HG03354 (cell line): ENCODE results near the gene GREB1.

ENCODE experiments used
- ATAC-seq: cut with Tn5 transposase; IDR thresholded peaks from one replicate; pipeline ENCODE4 v1.9.1; 2021; ENCODE audit warnings: mild to moderate bottlenecking; ENCODE audit not compliant: unreplicated experiment, poor library complexity, severe bottlenecking

GREB1 gene

DNA sequence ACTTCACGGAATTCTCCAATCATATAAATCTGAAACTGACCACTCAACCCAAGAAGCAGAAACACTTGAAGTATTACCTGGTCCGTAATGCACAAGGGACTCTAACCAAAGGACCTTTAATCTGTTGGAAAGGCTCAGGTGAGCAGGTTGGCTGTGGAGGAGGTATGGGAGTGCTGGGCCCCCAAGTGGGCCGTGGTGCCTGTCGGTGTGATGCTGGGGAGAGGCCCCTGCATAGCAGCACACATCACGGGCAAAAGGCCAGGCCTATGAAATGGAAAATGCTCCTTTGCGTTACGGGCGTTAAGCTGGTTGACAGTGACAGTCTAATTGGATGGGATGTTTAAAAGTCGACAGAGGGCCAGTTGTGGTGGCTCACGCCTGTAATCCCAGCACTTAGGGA, 42.6 kb downstream of the GREB1 start:
- no peak for ATAC-seq

DNA sequence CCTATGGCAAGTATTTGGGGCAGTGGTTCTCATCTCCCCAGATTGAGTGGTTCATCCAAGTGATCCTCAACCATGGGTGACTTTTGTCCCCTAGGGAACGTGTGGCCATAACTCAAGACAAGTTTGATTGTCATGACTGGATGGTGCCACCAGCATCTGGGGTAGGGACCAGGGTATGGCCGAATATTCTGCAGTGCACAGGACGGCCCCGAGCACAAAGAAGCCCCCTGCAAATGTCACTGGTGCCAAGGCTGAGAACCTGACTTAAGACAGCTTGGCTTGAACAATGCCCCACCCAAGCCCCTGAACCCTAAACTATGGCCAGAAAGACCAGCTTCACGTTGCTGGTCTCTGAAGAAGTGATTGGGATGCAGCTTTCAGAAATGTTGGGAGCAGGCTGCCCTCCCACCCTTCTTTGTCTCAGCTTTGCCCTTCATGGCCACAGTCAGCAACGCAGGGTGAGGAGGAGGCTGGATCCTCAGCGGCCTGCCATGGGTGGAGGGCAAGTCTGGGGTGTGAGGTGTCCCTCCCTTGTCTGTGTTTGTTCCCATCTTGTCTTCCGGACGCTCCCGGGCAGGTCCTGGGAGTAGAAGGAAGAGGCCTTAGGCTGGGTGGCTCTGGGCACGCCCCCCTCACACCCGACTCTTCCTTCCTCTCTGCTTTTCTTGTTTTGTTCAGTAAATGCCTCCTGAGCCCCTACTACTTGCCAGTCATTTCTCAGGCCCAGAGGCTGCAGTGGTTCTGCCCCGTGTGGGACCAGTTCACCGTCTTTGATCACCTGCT, 43.4 kb downstream of the GREB1 start:
- ATAC-seq, result no peak

DNA sequence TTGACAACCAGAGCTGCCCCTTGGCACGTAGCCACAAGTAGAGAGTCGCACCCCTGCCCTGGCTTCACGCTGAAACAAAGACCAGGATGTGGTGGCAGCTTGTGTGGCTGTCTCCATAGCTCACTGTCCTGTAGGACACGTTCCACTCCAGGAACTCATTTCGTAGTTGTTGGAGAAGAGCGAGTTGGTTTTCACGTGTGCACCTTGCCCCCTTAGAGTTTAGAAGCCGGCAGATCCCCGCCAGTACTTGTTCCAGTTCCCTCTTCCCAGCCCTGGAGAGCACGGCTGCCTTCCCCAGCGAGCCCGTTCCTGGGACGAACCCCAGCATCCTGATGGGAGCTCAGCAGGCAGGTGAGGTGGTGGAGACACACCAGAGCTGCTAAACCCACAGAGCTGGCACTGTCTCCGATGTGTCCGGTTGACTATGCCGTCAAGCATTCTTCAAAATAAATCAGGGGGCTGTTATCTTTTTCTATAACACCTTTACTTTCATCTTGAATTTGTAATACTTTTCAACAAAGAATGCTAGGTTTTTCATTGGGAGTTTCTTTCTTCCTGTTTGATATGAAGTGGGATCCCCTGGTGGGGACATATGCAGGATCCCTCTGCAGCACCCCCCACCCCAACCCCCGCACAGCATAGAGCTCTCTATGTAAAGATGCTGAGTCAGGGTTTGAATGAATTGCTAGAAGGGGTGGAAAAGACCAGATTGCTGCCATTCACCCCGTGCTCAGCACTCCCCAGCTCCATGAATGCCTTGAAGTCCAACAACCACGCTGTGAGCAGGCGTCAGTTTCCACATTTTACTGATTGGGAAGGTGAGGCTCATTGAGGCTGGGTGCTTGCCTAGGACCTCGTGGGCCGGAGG, 44.5 kb downstream of the GREB1 start:
- no peak for ATAC-seq

DNA sequence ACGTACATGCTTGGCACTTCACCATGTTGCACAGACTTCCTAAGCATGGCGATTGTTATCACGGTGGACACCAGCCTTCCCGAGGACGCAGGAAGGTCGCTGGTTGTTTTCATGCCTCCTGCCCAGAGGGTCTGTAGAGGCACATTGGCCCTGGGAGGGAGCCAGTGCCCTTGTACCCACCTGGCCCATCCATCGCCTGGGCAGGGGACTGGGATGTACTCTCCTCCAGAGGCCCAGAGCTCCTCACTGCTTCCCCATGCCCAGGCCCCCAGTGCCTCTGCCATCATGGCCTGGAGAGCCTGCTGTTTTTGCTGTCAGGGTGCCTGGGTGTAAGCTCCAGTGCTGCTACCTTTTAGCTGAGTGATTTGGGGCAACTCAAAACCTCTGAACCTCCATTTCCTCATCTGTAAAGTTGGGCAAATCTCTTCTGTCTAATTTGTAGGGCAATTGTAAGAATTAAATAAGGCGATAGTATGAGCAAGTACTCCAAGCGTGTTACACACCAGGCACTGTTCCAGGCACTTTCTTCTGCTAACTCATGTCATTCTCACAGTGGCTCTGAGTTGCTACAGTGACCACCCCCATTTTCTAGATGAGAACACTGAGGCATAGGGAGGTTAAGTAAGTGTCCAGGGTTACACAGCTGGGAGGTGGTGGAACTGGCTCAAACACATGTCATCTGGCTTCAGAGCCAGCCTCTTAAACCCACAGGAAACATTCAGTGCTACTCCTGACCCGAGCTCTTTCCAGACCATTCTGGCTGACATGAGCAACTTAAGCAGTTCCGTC, 45.3 kb downstream of the GREB1 start:
- ATAC-seq, result no peak

DNA sequence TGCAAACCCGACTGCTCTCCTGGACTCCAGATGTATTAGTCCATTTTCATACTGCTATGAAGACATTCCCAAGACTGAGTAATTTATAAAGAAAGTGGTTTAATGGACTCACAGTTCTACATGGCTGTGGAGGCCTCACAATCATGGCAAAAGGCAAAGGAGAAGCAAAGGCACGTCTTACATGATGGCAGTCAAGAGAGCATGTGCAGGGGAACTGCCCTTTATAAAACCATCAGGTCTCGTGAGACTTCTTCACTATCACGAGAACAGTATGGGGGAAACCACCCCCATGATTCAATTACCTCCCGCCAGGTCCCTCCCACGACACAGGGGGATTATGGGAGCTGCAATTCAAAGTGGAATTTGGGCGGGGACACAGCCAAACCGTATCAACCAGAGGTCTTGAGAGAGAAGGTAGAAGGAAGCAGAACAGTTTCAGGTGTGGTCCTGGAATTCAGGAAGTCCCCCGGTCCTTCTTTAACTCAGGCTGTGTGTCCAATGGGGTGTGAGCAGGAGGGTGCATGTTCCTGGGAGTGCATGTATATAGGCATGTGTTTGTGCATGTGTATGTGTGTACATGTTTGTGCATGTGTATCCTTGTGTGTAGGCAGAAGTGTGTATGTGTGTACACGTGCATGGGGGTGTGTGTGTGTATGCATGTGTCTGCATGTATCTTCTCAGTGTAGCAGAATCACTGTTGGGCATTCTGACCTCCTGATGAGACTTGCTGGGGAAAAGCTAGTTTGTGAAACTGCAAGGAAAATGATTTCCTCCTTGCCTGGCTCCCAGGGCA, 46.2 kb downstream of the GREB1 start:
- ATAC-seq, result no peak

DNA sequence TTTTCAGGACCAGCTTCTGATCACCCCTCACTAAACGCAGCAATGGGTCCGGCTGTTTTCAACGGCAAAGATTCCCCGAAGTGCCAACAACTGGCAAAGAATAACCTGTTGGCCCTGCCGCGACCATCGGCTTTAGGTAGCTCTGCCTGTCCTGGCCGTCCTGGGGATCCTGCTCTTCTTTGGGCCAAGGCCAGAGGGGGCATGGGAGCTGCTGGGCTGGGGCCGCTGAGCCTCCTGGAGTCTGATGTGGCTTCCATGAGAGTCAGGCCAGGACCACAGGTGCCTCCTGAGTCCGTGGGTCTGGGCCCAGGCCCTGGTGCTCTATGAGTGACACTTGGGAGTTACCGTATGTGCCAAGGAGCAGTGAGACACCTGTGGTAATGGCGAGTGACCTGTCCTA, 46.9 kb downstream of the GREB1 start:
- ATAC-seq, result no peak

DNA sequence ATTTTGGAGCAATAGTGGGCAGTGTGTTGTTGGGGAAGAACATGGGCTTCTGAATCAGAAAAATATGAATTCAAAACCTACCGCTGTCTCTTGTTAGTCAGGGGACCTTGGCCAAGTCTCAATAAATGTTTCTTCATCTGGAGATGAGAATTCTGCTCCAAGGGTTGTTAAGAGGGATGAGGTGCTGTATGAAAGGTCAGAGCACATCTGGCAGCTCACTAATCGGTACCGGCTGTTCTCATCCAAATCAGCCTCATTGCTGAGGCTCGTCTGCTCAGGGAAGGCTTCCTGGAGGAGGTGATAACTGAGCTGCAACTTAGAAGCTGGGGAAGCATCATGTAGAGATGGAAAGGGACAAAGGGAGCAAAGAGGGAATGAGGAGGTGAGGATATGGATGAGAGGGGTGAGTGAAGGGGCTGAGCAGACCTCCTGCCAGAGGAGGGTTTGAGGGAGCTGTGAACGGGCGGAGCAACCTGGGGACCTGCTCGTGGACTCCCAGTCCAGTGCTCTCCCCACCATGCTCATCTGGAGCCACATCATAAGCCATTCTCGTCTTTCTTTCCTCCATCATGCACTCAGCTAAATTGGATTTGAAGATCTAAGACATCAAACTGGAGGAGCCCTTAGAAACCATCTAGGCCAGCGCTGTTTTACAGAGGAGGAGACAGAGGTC, 47.4 kb downstream of the GREB1 start:
- ATAC-seq, result no peak

DNA sequence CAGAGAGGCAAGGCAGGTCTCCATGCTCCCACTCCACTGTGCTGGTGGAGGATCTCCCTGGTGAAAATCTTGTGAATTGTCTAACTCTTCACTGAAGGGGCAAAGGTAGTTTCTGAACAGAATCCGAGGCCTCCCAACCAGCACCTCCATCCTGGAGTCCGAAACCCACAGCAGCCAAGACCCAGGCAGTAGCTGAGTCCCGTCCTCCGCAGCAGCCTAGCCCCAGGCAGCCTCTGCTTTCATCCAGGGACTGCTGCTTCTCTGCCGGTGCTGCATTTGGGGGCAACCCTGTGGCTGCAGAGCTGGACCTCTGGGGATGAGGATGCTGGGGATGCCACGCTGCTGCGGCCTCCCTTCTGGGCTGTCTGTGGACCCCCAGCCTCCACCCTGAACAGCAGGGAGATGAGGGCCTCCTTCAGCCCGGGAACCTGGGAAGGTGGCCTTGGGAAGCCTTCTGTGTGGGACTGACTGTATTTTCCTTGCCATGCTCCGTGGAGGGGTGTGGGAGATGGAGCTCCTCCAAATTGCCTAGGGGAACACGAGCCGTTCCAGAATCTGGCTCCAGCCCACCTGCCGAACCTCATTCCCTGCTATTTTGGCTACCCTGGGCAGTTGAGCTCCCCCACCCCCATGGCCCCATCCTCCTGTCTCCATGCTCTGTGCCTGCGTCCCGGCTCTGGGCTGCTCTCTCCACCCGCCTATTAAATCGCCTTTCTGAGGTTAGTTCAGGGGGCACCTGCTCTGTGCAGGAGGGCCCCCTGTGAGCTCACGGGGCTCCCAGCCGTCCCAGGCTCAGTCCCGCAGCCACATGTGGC, 48.2 kb downstream of the GREB1 start:
- ATAC-seq, result no peak

DNA sequence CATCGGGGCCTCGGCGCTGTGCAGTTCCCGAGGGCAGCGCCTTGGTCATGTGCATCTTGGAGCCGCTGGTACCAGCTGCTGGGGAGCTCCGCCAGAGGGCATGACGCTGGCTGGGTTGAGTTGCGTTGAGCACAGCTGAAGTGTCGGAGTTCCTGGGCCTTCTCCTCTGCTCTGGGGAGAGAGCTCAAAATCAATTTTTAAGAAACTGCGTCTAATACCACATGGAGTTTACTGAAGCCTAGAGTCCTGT, 48.7 kb downstream of the GREB1 start:
- ATAC-seq, result no peak

DNA sequence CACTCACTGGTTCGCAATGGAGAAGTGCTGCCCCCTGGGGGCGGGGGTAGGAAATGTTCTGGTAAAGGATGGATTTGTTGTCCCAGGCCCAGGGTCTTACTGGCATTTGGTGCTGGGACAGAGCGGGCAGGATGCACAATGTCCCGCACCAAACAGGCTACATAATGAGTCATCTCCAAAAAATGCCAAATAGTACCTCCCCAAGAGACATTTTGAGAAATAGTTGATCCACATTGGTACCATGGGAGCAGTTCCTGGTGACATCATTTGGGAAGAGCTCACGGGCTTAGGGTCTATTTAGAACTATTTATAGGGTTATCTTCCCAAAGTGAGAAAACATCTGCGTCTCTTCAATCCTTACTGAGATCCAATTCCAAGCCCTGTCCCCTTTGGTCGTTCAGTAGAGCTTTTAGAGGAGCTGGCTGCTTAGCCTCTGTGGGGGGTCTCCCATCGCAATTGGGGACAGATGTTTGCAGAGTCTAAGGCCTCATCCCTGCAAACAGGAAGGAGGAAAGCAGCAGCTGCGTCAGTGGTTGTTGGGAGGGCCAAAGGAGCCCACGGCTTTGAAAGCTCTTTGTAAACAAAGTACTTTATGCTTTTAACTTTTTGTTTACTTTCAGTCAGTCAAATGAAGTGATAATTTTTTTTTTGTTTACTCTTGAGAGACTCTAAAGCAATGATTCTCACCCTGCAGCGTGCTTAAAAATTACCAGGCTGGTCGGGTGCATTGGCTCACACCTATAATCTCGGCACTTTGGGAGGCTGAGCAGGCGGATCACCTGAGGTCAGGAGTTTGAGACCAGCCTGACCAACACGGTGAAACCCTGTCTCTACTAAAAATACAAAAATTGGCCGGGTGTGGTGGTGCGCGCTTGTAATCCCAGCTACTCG, 49.3 kb downstream of the GREB1 start:
- peak; percentile 55 for ATAC-seq

DNA sequence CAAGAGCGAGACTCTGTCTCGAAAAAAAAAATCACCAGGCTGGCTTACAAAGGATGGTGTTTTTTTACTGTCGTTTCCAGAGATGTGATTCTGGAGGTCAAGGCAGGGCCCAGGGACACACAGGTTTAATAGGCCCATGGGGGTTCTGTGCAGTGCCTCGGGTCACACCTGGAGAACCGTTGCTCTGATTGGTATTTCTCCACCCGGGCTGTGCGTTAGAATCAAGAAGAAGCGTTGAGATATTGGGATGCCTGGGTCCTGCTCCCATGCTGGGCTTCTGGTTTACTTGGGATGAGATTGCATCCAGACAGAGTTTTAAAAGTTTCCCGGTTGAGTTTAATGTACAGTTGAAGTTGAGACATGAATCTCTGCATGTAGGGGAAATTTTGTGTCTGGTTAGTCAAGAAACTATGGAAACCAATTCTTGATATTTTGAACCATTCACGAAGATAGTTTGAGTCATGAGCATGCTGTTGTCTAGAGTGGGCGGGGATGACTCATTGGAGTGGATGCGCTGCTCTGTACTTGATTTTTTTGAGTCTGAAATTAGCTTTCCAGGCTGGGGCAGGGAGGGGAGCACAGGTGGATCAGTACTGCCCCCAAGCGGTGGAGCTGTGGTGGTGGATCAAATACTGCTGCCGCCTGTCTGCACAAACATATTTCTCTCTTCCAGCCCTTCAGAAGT, 50.1 kb downstream of the GREB1 start:
- ATAC-seq, result peak; percentile 87

DNA sequence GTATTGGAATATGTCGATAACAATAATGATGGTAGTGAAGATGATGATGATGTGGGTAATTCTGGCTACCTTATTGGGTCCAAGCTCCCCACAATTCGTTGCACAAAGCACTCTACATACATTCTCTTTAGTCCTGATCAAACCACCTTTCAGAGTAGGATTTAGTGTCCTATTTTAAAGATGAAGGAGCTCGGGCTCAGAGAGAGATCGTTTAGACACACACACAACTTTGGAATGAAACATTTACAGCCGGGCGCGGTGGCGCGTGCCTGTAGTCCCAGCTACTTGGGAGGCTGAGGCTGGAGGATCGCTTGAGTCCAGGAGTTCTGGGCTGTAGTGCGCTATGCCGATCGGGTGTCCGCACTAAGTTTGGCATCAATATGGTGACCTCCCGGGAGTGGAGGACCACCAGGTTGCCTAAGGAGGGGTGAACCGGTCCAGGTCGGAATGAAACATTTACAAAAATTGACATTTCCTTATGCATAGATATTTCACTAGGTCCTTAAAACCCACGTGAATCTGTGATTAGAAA, 50.7 kb downstream of the GREB1 start:
- ATAC-seq, result no peak

DNA sequence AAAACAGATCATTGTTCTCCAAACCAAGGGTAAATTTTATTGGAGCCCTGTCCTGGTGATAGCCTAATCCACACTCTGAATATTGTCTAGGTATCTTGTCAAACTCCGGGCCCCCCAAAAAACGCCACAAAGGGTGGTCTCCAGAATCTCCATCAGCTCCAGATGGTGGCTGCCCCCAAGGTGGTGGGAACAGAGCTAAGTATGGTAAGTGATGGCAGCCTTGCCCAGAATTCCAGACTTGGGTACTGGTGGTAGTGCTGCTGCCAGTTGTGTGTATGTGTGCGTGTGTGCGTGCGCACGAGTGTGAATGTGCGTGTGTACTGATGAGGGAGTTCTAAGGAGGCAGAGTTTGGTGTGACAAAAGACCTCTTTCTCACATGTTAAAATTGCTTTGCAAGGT, 51.2 kb downstream of the GREB1 start:
- ATAC-seq, result no peak

DNA sequence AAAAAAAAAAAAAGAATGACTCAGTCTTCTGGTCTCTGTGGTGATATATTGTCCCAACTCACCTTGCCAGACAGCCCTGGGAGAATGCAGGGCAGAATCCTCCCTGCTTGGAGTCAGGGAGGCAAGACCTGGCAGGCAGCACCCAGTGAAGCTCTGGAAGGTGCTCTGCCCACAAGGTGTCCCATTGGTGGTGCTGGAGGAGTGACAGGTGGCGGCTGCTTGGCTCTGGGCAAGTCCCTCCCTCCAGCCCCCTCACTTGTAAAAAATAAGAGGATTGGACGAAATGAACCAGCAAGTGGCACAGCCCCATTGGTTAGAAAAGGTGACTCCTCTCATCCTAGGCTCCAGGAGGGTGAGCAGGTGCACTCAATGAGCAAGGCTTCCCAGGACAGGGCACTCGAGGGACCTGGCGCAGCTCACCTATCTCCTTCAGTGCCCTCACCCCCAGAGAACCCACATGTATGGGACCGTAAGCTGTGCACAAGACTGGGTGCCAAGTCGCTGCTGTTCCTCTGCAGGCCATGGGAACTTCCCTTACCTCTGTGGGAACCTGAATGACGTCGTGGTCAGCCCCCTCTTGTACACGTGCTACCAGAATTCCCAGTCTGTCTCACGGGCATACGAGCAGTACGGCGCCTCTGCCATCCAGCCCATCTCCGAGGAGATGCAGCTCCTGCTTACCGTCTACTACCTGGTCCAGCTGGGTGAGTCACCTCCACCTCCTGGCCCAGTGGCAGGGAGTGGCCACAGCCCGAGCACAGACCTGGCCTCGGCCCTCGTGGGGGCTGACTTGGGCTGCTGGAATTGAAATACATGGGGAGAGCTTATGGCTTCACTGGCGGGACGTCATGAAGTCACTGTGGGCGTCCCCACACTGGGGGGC, 54.6 kb downstream of the GREB1 start:
- no peak for ATAC-seq

DNA sequence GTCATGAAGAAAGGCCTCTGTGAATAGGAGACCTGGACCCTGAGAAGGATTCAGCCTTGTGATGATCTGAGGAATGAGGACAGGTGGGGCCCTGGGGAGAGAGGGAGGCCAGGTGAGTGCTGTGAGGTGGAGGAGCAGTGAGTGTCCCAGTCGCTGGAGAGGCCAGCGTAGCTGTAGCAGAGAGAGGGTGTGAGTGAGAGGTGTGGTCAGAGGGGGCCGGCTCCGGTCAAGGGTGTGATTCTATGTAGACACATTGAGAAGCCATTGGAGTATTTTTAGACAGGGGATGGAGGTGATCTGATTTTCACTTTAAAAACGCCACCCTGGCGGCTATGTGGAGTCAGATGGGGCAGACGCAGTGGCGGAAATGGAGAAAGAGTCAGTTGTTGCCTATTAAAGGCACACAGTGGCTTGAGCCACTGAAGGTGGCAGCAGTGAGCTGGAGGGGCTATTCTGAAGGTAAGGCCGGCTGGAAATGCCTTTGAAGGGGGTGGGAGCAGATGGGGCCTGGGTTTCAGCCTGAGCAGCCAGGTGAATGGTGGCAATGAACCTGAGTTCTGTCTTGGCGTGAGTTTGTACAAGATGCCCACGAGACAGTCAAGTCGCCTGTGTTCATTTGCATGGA, 55.6 kb downstream of the GREB1 start:
- ATAC-seq, result no peak
